HG03442 (cell line): ENCODE data around the gene ESR2.
"Not testable (repeated sequence)": the region's sequence is repeated elsewhere in the genome, so short reads cannot be mapped to it uniquely, and the experiment has no call there.

Experiments
- ATAC-seq: cut with Tn5 transposase; IDR thresholded peaks from one replicate; pipeline ENCODE4 v1.9.1; 2021; ENCODE audit warnings: mild to moderate bottlenecking, moderate library complexity; ENCODE audit not compliant: unreplicated experiment

ESR2 gene

DNA sequence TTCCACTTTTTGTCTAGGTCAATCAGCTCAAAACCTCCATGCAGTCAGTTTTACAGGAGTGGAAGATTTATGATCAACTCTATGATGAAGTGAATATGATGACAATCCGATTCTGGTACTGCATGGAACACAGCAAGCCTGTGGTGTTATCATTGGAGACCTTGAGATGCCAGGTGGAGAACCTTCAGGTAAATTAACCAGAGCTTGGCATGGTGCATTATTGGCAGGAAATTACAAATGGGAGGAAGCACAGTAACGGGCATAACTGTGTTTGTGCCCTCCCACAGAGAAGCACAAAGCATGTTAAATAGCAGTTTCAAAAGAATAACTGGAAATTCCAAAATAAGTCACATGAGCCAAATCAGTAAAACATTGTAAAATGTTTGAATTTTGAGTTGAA is 135.6 kb downstream of the ESR2 start:
- ATAC-seq: no peak

DNA sequence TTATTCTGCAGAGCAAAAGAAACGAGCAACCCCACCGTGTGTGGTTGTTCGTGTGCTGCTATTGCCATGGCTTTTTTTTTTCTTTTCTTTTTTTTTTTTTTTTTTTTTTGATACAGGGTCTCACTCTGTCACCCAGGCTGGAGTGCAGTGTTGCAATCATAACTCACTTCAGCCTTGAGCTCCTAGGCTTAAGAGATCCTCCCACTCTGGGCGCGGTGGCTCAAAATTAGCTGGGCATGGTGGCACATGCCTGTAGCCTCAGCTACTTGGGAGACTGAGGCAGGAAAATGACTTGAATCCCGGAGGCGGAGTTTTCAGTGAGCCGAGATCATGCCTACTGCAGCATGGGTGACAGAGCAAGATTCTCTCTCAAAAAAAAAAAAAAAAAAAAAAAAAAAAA is 144.2 kb downstream of the ESR2 start:
- no peak for ATAC-seq

DNA sequence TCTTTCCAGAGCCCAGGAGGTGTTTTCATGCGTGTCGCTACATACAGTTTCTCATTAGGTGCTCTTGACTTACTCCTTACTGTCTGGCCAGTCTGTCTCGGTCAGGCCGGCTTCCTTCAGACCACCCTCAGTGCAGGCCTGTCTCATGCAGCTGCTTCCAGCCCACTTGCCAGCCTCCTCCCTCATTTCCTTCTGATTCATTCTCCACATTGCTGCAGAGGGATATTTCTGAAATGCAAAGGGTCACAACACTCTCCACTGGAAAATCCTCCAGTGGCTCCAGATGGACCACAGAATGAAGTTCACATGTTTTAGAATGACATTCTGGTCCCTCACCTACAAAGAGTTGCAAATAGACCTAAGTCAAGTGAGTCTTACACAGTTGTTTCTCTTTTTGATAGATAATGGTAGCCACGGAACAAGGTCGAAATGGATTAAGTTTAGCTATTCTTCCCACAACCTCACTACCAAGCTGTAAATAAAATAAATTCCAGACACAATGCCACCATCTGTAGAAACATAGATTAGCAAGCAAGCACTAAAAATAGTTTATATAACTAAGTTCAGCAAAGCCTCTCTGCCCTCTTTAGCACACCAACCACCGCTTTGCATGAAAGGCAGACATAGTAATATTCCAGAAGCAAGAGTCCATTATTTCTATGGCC is 146.9 kb downstream of the ESR2 start:
- no peak for ATAC-seq

DNA sequence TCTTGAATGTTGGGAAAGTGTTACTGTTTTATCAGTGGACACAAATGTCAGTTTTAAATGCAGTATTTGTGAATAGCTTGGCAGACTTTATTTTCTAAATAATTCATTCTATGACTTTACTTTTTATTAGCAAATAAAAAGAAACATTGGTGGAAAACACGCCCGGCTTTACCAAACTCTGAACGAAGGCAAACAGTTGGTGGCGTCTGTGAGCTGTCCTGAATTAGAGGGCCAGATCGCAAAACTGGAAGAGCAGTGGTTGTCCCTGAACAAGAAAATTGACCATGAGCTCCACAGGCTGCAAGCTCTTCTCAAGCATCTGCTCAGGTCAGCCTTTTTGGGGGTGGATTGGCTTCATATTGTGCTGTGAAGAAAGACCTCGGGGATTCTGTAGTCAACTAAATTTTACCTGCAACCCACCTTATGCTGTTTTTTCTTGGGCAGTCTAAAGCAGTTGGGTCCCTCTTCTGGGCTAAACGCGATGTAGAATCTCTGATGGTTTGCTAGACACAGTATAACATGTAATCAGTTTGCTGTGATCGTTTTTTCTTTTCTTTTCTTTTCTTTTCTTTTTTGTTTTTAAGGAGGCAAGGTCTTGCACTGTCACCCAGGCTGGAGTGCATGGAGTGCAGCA is 156.4 kb downstream of the ESR2 start:
- ATAC-seq: no peak

DNA sequence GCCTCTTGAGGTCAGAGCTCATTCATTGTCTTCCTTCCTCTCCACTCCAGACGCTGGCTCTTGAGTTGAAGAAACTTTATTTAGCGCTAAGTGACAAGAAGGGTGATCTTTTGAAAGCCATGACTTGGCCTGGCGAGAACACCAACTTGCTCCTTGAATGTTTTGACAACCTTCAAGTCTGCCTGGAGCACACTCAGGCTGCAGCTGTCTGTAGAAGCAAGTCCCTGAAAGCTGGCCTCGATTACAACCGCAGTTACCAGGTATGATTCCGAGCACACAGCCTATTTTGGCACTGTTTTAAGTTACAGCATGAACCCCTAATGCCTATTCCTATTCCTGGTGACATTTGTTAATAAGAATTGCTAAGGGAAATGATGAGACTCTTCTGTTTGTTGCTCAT is 167.6 kb downstream of the ESR2 start:
- no peak for ATAC-seq

DNA sequence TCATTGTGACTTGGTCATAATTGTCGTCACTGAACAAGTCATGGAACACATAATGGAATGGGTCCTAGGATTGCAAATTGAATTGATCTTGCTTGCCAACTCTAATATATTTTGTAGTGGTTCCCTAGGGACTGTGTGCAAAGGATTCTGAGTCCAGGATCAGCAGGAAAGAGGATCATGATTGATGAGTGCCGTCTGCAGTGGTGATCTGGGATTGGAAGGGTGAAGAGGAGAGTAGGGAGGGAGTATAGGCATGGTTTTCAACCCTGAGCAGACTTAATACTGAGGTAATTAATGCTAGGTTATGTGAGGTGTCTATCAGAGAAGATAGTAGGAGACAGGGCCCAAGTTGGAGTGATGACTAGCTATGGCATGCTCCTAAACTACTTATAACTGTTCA is 168.9 kb downstream of the ESR2 start:
- no peak for ATAC-seq

DNA sequence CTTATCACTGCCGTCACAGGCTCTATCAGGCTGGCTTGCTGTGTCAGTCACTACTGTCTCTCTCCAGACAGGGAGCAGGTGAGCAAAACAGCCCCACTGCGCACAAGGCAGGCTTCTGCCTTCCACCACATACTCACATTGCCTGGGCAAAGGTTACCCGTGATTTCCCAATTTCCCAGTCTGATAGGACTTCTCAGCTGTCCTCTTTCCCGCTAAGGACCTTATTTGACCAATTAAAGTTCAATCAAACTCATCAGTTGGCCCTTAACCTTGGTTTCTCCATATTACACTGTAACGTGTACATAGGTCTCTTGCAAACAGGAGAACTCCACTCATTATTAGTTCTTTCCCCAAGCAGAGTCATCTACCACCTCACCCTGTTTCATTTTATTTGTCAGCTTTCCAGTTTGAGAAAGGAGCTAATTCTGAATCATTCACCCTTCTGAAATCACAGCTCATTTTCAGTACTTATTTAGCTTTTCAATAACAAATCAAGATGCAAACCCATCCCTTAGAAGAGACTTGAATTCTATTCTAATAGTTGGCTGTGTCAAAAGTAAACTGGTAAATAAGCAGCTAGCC is 170.8 kb downstream of the ESR2 start:
- ATAC-seq: no peak

DNA sequence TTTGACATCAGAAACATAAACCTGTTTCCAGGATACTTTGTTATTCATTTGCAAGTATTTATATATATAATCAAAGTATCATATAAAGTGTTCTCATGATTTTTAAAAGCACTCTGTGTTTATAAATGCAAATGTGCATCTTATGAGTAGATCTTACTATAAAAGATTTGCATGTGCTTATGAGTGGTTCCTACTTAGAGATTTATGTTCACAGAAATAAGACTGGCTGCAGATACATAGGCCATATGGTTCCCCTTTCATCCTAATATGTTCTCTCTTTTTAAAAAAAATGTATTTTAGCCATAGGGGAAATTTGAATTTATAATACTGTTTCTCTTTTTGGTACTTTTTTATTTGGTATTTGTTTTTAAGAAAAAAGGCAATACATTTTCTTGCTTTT is 174.2 kb downstream of the ESR2 start:
- ATAC-seq: no peak

DNA sequence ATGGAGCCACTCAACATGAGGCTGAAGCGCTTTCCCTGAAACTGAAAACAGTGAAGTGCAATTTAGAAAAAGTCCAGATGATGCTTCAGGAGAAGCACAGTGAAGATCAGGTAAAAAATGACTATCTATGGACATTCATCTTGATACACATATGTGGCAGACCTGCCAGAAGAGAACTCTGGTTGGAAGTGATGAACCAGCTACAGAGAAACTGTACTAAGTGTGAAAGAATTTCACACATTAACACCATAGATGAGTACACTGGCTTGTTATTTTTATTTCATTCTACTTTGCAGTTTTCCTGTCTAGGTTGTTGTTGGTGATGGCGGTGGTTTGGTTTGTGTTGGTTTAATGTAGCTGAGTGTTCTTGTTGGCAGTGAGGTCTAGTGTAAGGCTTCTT is 174.7 kb downstream of the ESR2 start:
- ATAC-seq: no peak

DNA sequence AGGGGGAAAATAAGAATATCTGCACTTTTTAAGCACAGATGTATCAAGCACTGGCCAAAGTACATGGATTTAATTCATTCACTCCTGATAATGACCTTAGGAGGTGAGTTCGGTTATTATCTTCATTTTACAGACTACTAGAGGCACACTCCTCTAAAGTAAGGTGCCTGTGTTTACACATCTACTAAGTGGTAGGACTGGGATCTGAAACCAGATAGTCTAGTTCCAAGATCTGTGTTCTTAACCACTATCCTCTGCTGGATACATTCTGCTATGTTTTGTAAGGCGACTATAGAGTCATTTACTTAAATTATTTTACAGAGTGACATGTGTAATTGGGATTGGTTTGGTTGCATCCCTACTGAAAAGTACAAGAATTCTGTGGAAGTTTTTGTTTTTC is 175.3 kb downstream of the ESR2 start:
- no peak for ATAC-seq

DNA sequence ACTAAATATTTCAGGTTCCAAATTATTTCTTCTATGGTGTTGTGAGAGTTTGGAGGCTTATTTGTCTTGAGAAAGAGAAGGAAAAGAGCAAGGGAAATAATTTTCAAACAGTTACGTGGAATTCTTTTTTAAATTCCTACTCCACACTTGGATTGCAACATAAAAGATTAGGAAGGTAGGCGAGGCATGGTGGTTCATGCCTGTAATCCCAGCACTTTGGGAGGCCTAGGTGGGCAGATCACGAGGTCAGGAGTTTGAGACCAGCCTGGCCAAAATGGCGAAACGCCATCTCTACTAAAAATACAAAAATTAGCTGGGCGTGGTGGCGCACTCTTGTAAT is 175.8 kb downstream of the ESR2 start:
- not testable (repeated sequence) for ATAC-seq

DNA sequence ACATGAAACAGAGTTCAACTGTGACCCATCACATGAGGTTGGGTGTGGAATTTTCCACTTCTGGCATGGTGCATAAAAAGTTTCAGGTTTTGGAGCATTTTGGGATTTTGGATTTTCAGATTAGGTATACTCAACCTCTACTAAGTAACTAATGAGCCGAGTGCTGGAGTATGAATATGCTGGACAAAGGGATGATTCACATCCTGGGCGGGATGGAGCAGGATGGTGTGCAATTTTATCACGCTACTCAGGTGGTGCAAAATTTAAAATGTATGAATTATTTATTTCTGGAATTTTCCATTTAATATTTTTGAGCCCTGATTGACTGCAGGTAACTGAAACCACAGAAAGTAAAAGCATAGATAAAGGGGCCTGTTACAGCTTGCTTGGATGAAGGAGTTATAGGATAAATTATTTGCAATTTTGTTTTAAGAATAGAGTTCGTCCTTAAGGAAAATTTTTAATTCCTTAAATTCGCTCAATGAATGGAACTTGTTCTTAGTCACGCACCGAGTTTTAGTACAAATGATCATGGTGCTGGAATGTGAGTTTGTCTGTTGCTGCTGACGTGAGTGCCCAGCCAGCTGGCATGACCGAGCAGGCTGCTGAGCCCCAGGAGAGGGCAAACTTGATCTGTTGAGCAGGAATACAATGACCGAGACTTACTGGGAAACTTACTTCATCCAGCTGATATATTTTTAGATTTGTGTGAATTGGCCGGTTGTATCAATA is 176.3 kb downstream of the ESR2 start:
- no peak for ATAC-seq

DNA sequence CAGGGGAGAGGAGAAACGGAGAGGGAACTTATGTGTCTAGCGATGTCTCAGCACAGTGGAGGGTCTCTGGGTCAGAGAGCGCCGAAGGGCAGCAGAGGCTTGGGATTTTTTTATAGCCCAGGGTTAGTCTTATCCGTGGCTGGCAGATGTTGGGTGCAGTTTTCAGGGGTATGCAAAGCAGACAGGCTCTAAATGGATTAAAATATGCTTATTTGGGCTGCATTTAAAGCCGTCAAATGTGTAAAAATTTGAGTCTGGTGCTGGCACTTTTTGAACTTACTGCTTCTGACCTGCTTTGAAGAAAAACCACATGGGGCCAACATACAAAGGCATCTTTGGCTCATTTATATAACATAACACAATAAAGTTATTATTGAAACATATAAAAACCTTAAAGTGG is 178.8 kb downstream of the ESR2 start:
- ATAC-seq: no peak

DNA sequence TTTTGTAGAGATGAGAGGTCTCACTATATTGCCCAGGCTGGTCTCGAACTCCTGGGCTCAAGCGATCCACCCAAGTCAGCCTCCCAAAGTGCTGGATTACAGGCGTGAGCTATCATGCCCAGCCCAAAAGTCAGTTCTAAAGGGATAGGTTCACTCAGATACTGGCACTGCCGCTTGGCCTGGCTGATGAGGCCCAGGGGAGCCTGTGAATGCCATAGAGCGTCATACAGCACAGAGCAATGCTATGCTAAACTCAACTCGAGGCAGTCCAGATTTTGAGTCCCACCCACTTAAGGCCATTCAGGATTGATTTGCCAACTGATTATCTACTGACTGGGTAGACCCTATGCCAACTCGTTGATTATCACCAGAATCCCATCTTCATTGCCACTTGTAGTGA is 179.4 kb downstream of the ESR2 start:
- ATAC-seq: no peak

DNA sequence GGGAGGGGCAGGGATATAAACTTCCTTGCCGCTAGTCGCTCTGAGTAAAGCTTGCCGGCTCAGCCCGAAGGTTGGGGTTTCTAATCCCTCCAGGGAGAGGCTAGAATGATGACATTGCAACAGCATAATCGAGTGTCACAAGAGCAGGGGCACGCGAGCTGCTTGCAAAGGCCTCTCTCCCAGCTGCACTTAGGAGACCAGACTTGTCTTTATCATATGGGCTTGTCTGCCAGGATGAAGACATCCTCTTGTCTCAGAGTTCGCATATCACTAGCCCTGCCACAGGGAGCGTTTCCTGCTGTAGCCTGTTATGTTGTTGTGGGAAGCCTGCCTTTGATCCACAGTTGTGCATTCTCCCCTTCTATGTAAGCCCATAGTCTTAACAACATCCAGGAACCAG is 180.0 kb downstream of the ESR2 start:
- ATAC-seq: no peak

DNA sequence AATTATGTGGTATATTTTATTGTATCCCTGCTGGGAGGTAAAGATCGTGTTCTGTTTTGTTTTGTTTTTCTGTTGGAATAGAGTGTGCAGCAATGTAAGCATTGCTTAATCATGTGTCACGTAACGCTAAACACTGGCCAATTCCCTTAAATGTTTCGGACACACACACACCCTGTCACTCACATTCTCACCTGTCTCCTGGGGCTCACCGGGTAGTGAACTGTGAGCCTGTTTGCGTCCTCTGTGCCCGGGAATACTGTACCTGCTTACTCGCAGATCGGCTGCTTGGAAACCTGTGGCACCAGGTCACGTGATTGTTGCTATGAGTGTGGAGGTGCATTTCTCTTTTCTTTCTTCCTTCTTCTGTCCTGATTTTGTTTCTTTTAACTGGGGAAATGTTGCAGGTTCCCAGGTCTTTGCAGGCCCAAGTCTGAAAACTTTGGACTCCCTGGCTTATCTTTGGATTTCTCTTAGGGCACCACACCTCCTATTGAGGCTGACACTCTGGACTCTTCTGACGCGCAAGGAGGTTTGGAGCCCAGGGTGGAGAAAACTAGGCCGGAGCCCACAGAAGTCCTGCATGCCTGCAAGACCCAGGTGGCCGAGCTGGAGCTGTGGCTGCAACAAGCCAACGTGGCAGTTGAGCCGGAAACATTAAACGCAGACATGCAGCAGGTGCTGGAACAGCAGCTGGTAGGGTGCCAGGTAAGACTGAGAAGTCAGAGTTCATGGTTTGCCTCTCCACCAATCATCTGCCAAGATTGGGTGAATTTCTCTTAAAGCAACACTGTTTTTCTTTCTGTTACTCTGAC is 181.1 kb downstream of the ESR2 start:
- ATAC-seq: no peak

DNA sequence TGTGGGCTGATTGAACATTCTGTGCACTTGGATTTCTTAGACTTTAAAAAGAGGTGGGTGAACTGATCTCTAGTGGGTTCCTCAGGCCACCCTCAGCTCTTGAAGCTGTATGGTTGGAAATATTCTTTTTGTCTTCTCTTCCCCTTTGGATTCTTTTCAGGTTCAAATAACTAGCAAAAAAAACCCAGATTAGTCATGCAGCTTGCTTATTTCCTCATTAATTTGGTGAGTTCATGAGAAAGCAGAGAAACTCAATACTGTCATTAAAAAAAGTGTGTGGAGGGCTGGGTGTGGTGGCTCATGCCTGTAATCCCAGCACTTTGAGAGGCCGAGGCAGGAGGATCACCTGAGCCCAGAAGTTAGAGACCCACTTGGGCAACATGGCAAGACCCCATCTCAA is 183.4 kb downstream of the ESR2 start:
- ATAC-seq: no peak

DNA sequence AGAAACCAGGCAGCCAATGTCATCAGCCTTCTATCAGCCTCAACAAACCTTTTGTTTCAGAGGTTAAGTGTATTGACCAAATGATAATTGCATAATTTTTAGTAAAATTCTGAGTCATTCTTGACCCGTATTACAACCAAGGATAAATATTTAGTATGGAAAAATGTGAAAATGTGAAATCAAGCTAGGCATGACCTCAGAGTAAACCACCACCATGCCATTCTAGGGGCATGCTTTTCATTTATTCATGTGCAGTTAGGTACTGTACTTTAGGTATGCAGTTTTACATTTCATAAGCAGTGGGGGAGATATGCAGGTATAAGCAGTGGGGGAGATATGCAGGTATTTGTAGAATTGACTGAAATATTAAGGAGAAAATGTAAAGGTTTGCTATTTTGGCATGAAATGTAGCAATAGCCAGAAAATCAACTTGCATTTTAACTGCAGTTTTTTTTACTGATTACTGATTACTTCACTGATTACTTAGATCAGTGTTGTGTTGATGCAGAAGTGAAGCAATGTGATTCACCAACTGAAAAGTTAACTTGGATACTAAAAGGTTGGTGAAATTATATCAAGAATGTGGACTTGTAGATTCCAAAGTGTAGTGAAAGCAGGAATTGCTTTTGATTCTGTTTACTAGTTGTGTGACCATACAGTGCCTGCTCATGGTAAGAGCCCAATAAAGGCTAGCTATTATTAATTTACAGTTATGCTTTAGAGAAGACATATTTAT is 184.2 kb downstream of the ESR2 start:
- no peak for ATAC-seq

DNA sequence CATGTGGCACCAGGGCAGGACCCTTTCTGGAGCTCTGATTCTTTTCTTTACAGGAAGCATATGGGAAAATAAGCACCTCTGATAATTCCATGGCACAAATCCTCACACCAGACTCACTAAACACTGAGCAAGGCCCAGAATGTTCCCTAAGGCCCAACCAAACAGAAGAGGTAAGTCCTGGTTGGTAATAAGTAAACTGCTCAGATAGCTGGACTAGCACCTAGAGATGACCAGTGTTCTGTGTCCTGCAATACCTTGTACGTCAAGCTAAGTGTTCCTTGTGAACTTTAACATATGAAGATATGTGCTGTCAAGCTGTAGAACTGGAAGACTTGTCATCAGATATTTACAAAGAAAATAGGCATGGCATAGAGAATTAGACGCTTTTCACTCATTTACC is 186.7 kb downstream of the ESR2 start:
- no peak for ATAC-seq

DNA sequence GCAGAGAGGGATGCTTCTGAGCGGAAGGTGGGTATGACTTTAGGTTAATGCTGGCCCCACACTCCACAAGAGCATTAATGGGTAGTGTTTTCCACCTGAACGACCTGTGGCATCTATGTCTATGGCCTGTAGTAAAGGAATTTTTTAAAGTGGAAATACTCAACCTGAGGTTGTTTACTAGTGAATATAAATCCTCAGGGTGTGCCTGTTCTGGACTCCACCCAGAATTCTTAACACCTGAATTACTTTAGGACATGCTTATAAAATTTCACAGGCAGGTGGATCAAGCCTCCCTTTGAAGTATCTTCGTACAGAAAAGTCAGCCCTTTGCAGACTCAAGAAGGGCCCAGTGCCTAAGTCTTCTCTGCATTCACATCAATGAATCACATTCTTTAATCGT is 196.1 kb downstream of the ESR2 start:
- ATAC-seq: no peak

DNA sequence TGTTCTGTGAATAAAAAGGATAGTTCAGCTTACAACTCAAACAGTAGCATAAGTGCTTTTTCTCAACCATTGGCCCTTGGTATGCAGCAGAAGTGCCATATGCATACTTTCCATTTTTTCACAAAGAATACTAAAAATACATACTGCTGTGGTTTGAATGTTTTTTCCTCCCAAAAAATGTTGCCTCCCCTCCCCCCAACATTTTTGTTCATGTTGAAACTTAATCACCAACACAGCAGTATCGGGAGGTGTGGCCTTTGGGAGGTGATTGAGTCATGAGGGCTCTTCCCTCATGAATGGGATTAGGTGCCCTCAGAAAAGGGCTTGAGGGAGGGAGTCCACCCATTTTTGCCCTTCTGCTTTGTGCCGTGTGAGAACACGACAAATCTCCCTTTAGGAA is 198.6 kb downstream of the ESR2 start:
- no peak for ATAC-seq
